ENCODE measurements around the gene RGS3.
"Not testable (repeated sequence)": the region's sequence is repeated elsewhere in the genome, so short reads cannot be mapped to it uniquely, and the experiment has no call there.

The RGS3 gene

GRCh38 chr9:113624721-113625120, 161.2 kb downstream of the RGS3 start:
- DNase-seq: no peak

GRCh38 chr9:113625486-113625885, 162.0 kb downstream of the RGS3 start:
- DNase-seq: no peak

- no peak for DNase-seq
Measured at GRCh38 chr9:113626735-113627495, 163.4 kb downstream of the RGS3 start.

DNA sequence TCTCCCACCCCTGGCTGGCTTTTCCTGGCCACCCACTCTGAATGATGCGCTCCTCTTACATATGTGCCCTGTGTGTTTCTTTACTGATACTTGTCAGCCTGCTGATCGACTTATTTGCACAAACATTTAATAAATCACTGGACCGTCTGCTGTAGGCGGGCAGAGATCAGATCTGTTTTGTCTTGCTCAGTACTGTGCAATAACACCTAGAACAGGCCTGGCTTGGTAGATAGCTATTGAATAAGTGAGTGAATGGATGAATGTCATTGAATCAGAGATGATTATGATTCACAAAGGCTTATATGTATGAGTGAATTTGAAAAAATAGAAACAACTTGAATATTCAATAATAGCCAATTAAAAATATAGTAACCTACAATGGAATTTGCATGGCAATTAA, 165.1 kb downstream of the RGS3 start:
- no peak for DNase-seq

GRCh38 chr9:113630386-113631136, 167.0 kb downstream of the RGS3 start:
- no peak for DNase-seq

DNA sequence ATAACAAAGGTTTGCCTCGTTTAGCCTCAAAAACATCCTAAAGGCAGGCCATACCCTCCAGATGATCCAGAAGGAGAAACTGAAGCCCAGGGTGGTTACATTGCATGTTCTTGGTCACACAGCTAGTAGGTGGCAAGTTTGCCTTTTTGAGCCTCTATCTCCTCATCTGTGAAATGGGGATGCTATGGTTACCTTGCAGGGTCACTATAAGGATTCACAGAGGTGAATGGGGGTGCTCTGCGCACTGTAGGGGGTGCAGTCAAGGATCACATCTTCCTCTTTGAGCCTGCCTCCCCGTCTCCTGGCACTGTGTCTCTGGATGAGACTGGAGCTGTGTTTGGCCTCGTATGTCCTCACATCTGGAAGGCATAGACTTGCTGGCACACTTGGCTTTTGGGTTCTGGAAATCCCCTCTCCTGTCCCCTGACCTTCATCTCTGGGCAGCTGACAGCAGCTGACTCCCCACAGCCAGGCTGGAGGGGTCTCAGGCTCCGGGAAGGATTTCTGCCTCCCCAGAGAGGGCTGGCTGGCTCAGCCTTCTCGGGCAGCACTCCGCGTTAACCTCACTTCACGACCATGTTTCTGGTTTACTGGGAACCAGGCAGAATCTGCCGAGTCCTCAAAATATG, 167.7 kb downstream of the RGS3 start:
- no peak for DNase-seq

- no peak for DNase-seq
Measured at GRCh38 chr9:113631871-113632665, 168.5 kb downstream of the RGS3 start.

GRCh38 chr9:113632776-113633590, 169.5 kb downstream of the RGS3 start:
- DNase-seq: no peak

- DNase-seq: no peak
Measured at GRCh38 chr9:113633782-113634595, 170.5 kb downstream of the RGS3 start.

DNA sequence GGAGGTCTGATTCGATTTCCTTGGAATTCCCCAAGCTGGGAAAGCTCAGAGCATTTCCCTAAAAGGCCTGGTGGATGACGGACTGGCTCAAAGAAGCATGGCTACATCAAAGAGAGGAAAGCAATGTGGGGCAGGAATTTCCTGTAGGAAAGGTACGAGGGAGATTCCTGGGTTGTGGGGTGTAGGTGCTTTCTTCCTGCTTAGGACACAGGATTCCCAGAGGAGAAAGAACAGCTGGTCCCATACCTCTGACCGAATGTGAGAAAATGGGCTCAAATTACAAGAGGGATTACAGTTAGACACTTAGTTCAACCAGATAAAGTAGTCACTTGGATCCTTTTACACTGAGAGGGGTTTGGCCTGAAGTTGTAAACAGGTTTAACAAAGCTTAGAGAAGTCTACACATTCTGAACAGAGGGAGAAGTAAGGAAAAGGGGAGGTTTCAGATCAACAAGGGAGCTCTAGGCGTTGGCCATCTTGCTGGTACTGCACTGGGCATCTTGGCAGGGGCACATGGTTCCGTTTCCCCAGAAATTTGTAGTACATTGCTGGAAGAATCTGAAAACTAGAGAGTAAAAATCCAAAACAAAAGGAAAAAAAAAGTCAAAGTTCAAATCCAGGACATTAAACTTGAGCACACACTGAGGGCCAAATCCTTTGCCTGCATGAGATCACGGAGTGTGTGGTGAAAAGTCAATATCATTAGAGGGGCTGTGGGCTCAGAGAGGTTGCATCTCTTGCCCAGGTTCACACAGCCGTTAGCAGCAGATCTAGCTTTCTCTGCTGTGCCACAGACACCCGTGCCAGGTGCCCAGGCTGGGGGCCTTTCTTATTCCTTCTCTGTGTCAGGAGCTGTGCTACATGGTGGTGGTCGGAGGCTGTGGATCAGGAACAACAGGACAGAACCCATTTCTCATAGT, 171.3 kb downstream of the RGS3 start:
- no peak for DNase-seq

- DNase-seq: no peak
Measured at GRCh38 chr9:113635586-113635985, 172.1 kb downstream of the RGS3 start.

- DNase-seq: no peak
Measured at GRCh38 chr9:113636165-113636564, 172.6 kb downstream of the RGS3 start.

DNA sequence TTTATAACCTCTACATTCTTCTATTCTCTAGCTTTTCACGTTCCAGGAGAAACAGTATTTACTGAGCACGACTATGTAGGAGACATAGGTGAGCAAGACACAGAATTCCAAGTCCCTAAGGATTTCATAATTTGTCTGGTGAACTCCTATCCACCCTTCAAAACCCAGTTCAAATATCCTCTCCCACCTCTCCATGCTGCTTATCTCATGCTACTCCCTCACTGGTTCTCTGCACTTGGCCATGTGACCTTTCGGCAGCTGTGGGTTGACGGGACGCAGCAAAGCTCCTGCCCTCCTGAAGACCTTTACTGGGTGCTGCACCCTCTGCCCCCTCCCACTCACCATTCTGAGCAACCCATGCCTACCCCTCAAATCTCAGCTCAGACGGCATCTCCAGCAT, 173.2 kb downstream of the RGS3 start:
- DNase-seq: no peak

DNA sequence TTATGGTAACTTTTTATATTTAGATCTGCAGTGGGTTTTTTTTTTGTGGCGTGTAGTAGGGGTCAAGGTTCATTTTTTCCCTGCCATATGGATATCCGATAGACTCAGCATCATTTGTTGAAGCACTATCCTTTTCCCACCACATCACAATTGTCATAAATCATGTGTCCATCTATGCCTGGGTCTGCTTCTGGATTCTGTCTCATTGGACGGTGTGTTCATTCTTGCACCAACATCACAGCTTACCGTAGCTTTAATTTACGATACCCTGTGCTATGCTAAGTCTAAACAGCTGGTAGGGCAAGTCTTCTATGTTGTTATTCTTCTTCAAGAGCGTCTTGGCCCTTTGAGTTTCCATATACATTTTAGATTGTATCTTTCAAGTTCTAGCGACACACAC, 175.0 kb downstream of the RGS3 start:
- no peak for DNase-seq

- no peak for DNase-seq
Measured at GRCh38 chr9:113638897-113639296, 175.4 kb downstream of the RGS3 start.

DNA sequence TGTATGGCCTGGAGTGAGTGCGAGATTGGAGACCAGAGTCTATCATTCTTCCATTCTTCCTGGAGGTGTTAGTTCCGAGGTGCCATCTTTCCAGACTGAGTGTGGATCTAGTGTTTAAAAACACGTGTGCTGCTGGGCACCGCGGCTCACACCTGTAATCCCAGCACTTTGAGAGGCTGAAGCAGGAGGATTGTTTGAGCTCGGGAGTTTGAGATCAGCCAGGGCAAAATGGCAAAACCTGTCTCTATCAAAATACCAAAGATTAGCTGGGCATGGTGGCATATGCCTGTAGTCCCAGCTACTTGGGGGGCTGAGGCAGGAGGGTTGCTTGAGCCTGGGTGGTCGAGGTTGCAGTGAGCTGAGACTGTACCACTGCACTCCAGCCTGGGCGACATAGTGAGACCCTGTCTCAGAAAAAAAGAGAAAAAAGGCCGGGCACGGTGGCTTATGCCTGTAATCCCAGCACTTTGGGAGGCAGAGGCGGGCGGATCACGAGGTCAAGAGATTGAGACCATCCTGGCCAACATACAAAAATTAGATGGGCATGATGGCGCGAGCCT, 176.0 kb downstream of the RGS3 start:
- not testable (repeated sequence) for DNase-seq

GRCh38 chr9:113640418-113640817, 176.9 kb downstream of the RGS3 start:
- no peak for DNase-seq

GRCh38 chr9:113641100-113641885, 177.8 kb downstream of the RGS3 start:
- no peak for DNase-seq

DNA sequence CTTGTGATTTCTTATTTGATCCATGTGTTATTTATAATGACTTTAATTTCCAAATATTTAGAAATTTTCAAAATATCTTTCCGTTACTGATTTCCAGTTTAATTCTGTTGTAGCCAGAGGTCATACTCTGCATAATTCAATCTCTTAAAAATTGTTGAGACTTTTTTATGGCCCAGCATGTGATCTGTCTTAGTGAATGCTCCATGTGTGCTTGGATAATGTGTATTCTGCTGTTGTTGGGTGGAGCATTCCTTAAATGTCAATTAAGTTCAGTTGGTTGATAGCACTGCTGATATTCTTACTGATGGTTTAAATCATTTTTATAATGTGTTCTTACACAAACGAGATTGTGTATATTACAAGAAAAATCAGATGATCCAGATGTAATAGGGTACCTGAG, 180.8 kb downstream of the RGS3 start:
- no peak for DNase-seq
